HepG2 (cell line): ENCODE results near the gene ADGRL2.

Source experiments
- AFF4 ChIP-seq: sonication (generic); formaldehyde crosslinking; IDR thresholded peaks from 2 replicates; pipeline ENCODE4 v1.4.0; 2020; ENCODE audit warnings: missing genetic modification reagents
- ELF4 ChIP-seq: sonication (generic); formaldehyde crosslinking; IDR thresholded peaks from 2 replicates; pipeline ENCODE4 v1.5.0; 2020; ENCODE audit warnings: missing genetic modification reagents, mild to moderate bottlenecking, moderate library complexity, borderline replicate concordance
- MEIS2 ChIP-seq: sonication (generic); formaldehyde crosslinking; IDR thresholded peaks from 2 replicates; pipeline ENCODE4 v1.9.0; 2021; ENCODE audit warnings: mild to moderate bottlenecking, missing genetic modification reagents
- RBFOX2 ChIP-seq: fragments of 200-400 bp; formaldehyde crosslinking; IDR thresholded peaks from 2 replicates; pipeline ENCODE4 v1.6.1; 2017; ENCODE audit warnings: low read depth, mild to moderate bottlenecking, low read length
- ZBTB3 ChIP-seq: sonication (generic); formaldehyde crosslinking; IDR thresholded peaks from 2 replicates; pipeline ENCODE4 v1.4.0; 2020; ENCODE audit warnings: low read depth, mild to moderate bottlenecking, moderate library complexity, missing genetic modification reagents, borderline replicate concordance
- TF ChIP-seq, protein P1 (sequence below): sonication (generic); formaldehyde crosslinking; conservative IDR thresholded peaks from 2 replicates; pipeline ENCODE4 v1.8.1; 2023; ENCODE audit warnings: missing genetic modification reagents
- TF ChIP-seq, protein P2 (sequence below): sonication (generic); formaldehyde crosslinking; IDR thresholded peaks from 2 replicates; pipeline ENCODE4 v1.5.0; 2020; ENCODE audit warnings: mild to moderate bottlenecking, missing genetic modification reagents, moderate library complexity

GRCh38 chr1:81850031-81850430, 49.3 kb downstream of the ADGRL2 start:
- TF ChIP-seq, protein P1, sequence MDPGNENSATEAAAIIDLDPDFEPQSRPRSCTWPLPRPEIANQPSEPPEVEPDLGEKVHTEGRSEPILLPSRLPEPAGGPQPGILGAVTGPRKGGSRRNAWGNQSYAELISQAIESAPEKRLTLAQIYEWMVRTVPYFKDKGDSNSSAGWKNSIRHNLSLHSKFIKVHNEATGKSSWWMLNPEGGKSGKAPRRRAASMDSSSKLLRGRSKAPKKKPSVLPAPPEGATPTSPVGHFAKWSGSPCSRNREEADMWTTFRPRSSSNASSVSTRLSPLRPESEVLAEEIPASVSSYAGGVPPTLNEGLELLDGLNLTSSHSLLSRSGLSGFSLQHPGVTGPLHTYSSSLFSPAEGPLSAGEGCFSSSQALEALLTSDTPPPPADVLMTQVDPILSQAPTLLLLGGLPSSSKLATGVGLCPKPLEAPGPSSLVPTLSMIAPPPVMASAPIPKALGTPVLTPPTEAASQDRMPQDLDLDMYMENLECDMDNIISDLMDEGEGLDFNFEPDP (CRISPR knock-in tag) = no peak
- TF ChIP-seq, protein P2, sequence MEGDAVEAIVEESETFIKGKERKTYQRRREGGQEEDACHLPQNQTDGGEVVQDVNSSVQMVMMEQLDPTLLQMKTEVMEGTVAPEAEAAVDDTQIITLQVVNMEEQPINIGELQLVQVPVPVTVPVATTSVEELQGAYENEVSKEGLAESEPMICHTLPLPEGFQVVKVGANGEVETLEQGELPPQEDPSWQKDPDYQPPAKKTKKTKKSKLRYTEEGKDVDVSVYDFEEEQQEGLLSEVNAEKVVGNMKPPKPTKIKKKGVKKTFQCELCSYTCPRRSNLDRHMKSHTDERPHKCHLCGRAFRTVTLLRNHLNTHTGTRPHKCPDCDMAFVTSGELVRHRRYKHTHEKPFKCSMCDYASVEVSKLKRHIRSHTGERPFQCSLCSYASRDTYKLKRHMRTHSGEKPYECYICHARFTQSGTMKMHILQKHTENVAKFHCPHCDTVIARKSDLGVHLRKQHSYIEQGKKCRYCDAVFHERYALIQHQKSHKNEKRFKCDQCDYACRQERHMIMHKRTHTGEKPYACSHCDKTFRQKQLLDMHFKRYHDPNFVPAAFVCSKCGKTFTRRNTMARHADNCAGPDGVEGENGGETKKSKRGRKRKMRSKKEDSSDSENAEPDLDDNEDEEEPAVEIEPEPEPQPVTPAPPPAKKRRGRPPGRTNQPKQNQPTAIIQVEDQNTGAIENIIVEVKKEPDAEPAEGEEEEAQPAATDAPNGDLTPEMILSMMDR (CRISPR knock-in tag) = no peak
- TF ChIP-seq AFF4 (CRISPR knock-in tag) (no peak), MEIS2 (no peak), RBFOX2 (no peak), ELF4 (CRISPR knock-in tag) (no peak), ZBTB3 (CRISPR knock-in tag) (no peak)
